GM18508 (cell line): Measurements from ENCODE around the gene VWC2.
"Not testable (repeated sequence)": the region's sequence is repeated elsewhere in the genome, so short reads cannot be mapped to it uniquely, and the experiment has no call there.

ENCODE experiments used
- ATAC-seq: cut with Tn5 transposase; IDR thresholded peaks from one replicate; pipeline ENCODE4 v1.9.1; 2021; ENCODE audit warnings: moderate number of reproducible peaks; ENCODE audit not compliant: insufficient read depth, unreplicated experiment

The VWC2 gene

DNA sequence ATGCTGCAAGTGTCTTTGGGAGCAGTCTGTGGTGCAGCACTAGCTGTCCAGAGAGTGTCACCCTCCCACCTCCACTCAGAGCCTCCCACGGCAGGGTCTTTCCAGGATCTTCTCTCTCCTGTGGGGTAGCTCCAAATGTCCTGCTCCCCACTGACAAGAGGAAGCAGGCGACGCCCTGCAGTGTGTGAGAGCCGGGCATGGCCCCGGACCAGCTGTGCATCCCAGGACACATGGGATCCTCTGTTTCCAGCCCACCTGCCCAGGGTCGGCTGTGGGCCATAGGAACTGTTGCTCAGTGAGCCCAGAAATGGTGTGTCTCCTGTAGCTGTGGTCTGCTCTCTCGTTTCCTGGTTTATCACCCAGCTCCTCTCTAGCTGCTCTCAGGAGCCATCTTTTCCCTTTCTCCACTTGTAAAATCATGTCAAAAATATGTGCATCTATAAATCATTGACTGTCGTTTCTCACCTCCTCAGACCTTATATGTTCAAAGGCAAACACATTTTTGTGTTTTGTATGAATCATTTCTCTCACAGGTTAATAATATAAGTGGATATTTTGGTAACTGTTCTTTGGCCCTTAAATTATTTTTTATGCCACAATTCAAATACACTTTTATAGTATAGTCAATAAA is 74.9 kb downstream of the VWC2 start:
- no peak for ATAC-seq

DNA sequence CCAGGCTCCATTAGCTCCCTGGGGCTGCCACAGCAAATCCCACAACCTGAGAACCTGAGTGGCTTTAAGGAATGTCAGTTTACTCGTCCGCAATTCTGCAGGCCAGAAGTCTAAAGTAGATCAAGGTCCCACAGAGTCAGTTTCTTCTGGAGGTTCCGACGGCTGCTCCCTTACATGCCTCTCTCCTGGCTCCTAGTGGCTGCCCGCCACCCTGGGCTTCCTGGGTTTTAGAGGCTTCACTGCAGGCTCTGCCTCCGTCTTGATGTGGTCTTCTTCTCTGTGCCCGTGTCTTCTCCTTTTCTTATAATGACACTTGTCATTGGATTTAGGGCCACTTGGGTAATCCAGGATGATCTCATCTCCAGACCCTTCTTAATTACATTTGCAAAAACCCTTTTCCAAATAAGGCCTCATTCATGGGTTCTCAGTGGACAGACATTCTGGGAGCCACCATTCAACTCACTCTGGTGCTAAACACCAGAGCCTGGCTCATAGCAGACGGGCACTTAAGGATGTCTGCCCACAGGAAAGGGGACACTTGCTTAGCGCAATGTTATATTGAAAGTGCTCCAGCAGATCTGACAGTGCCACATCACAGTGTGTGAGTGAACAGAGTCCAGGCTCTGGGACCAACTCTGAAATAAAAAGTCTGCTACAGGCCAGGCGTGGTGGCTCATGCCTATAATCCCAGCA is 77.6 kb downstream of the VWC2 start:
- ATAC-seq: no peak

GRCh38 chr7:49851614-49851934 is 78.1 kb downstream of the VWC2 start:
- ATAC-seq: not testable (repeated sequence)

DNA sequence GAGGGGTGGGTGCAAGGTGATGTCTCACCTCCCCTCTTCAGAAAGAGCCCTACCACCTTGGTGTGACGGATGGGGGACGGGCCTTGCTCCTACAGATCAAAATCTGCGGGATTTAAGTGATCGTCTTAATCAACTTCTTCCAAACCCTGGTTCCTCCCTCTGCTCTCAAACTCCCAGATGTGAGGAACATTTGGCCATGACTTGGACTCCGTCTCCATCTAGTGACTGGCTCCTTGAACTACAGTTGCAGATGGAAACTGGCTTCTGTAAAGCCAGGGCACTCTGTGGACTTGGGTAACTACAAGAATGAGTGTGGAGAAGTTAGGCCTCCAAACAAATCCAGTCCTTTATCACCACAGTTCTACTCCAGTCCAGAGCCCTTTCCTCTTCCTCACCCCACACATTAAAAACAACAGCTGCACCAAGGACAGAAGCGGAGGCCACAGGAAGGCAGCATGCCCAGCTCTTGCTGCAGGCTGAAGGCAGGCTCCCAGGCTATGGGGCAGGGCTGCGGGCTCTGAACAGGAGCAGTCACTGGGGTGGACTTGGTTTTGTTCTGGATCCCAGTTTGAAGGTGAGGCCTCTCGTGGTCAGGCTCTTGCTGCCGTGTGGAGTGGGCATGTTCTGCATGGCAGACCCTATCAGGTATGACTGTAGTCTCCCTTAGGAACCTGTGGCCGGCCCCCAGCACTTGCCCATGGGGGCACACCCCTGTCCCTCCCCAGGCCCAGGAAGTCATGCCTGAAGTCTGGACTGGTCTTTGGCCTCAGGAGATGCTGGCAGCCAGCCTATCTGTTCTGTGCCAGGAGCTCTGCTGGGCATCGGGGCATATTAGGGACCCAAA is 79.4 kb downstream of the VWC2 start:
- peak; percentile 69 for ATAC-seq

- no peak for ATAC-seq
Observed at GRCh38 chr7:49855281-49855980, 82.0 kb downstream of the VWC2 start.

GRCh38 chr7:49860293-49860692 is 86.9 kb downstream of the VWC2 start:
- no peak for ATAC-seq

DNA sequence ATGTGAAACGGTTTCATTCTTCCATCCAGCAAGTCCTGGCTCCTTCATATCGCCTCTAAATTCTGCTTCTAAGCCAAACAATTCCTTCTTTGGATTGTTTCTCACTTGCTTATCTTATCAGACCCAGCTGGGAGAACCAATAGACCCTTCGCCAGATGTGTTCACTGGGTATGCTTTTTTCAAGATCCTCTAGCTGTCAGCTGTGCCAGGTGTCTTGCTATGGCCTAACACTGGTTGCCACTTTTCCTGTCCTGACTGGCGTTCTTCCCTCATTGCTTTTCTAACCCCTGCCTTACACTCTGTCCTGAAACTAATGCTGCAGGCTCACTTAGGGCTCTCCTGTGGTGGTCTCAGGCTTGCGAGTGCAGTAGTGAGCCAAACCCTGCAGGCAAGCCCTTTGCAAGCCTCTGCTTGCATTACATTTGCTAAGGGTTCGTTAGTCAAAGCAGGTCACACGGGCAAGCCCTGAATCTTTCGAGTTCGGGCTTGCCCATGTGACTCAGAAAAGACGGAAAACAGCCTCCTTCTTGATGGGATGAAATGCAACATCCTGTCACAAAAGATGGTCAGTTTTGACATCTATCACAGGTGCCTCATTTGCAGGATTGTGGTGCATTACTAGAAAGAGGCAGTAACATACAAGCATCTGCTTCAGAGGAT is 92.8 kb downstream of the VWC2 start:
- no peak for ATAC-seq

DNA sequence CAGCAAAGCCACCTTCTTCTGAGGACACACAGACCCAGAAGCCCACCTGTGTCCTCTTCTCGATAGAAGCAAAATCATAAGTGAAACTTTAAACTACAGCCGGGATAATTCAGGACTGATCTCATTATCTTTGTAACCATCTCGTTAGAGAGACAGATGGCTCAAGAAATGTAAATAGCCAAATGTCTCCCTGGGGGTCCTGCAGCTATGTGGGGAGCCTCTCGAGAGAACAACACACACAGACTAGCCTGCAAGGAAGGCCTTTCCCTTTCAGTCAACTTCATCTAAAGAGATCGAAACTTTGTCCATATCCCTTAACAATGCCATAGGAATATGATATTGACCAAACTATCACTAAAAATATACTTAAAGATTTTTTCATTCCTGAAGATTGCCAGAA is 93.5 kb downstream of the VWC2 start:
- ATAC-seq: no peak

DNA sequence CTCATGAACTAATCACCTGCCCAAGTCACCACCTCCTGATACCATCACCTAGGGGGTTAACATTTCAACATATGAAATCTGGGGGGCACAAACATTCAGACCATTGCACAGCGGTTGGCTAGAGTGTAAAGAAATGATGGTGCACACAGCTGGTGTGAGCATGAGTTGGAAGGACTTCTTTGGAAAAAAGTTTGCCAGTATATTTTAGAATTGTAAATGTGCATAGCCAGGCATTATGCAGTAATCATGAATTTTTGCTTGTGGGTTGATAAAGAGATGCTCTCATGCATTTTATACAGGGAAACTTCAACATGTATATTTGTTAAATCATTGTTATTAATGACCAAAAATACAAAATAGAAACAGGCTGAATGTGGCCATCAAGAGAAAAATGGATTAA is 100.0 kb downstream of the VWC2 start:
- ATAC-seq: no peak

- ATAC-seq: no peak
Observed at GRCh38 chr7:49875336-49875735, 101.9 kb downstream of the VWC2 start.

DNA sequence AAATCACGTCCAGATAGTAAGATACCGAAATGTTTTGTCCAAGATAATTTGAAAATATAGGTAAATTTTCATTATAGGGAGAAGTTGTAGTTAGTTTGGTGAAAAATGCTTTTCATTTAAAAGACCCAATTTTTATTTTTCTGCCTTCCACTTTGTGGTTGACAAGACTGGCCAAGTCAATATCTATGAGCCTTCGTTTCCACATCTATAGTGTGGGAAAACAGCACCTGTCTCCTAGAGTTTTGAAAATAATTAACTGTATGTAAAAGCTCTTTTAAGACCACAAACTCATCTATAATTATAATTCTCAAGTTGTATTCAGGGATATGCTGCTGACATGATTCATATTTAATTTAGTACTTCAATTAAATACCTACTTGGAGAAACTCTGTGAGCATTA is 102.8 kb downstream of the VWC2 start:
- ATAC-seq: no peak

- ATAC-seq: no peak
Observed at GRCh38 chr7:49878089-49878488, 104.7 kb downstream of the VWC2 start.

- no peak for ATAC-seq
Observed at GRCh38 chr7:49878627-49879026, 105.2 kb downstream of the VWC2 start.

DNA sequence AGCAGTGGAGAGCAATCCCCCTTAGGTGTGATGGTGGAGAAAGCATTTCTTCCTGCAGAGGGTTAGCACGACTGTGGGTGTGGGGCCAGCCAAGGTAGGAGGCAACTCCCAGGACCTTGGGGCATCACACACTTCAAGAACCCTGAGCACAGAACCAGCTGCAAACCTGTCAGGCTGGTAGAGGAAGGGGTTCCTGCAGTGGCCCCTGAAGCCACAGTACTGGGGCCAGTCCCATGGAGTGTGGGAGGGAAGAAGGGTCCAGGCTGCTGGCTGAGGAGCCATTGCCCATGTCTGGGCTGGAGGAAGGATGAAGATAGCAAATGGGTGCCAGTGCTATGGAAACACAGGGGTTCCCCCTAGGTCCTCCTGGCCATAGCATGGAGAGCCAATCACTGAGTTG is 110.5 kb downstream of the VWC2 start:
- ATAC-seq: no peak

DNA sequence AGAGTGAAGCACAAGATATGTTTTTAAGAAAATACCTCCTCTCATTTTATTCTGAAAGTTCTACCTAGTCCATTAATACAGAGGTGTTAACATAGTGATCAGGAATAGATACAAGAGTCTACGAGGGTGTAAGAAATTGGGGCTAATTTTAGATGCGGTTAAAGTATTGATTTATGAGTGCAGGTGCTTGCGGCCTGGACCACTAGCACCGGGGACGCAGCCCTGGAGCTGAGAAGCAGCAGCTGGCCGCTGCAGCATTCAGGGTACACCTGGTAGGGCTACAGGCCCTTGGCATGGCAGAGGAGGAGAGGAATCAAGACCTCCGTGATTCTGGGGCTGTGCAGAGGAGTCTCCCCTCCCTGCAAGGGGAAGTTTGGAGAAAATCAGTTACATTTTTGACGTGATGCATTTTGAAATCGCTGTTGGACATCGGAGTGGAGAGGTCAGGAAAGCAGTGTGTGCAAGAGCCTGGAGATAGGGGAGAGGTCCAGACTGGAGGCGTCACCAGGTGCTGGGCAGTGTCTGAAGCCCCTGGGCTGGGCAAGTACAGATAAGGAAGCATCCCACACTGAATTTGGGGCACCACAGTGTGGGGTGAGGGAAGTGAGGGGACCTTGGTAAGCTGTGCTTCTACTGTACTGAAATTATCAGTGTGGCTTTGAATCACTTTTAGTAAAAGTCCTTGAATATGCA is 112.3 kb downstream of the VWC2 start:
- ATAC-seq: no peak

- no peak for ATAC-seq
Observed at GRCh38 chr7:49892481-49892880, 119.0 kb downstream of the VWC2 start.

DNA sequence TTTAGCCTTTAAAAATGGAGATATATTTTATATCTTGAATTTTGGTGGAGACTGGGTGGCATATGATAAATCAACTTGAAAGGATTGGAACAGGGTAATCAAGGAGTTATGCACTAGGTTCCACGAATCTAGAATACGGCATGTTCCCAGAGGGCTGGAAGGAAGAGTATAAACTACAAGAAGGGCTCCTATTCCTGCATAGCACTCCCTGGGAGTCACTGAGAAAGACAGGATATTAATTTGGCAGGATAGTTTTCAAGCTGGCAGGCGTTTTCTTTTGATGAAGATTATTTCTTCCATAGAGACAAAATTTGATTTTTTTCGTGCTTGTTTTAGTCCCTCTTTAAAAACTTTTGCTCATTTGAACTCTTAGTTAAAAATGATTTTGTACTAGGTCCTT is 119.7 kb downstream of the VWC2 start:
- no peak for ATAC-seq

GRCh38 chr7:49894543-49894942 is 121.1 kb downstream of the VWC2 start:
- no peak for ATAC-seq

- ATAC-seq: no peak
Observed at GRCh38 chr7:49911909-49912308, 138.5 kb downstream of the VWC2 start.

GRCh38 chr7:49926720-49927119 is 153.3 kb downstream of the VWC2 start:
- ATAC-seq: no peak
